Esophagus muscularis mucosa (tissue), 4 donors: ENCODE measurements around the gene MYCBPAP. TPM values are rescaled to one million over a fixed set of nuclear protein-coding genes. Genes with fewer than 3 reads are reported as not detected.

ENCODE experiments used
- DNase-seq: peaks from one replicate; pipeline ENCODE4 v3.0.0-alpha.2; 2017; ENCODE audit errors: extremely low spot score
- H3K27ac ChIP-seq, 4 donors: fragments of 200-600 bp; sonication (generic); replicated peaks in 1 of 4; 1 replicate in 3 of 4; 2 replicates in 1 of 4; pipeline ENCODE4 v1.5.1; 2016 to 2019; ENCODE audit warnings: mild to moderate bottlenecking in 1 of 4
- H3K27me3 ChIP-seq, 4 donors: fragments of 200-600 bp; sonication (generic); one replicate each; pipeline versions ENCODE4 v1.5.1 to v1.6.0; 2016 to 2019
- H3K36me3 ChIP-seq, 4 donors: fragments of 200-600 bp; sonication (generic); one replicate each; pipeline ENCODE4 v1.5.1; 2016 to 2019
- H3K4me1 ChIP-seq, 4 donors: fragments of 200-600 bp; sonication (generic); one replicate each; pipeline ENCODE4 v1.5.1; 2016 to 2019
- H3K4me3 ChIP-seq, 4 donors: fragments of 200-600 bp; sonication (generic); 1 replicate in 2 of 4; 2 replicates in 2 of 4; pipeline ENCODE4 v1.5.1; 2016 to 2019; ENCODE audit warnings: mild to moderate bottlenecking in 4 of 4, moderate library complexity in 1 of 4
- H3K9me3 ChIP-seq, 4 donors: fragments of 200-600 bp; sonication (generic); 1 replicate in 3 of 4; 2 replicates in 1 of 4; pipeline ENCODE4 v1.5.1; 2016 to 2019
- CTCF ChIP-seq, 3 experiments: fragments of 200-600 bp in 2 of 3; fragments of 450-650 bp in 1 of 3; sonication (generic) in 2 of 3; IDR thresholded peaks; one replicate each; pipeline ENCODE4 v1.5.1; 2017 to 2019; ENCODE audit warnings: antibody characterized with exemption in 3 of 3, mild to moderate bottlenecking in 2 of 3, moderate library complexity in 1 of 3
- EP300 ChIP-seq: sonication (generic); formaldehyde crosslinking; IDR thresholded peaks from one replicate; pipeline ENCODE4 v1.6.1; 2017; ENCODE audit warnings: antibody characterized with exemption
- POLR2A ChIP-seq: fragments of 450-650 bp; IDR thresholded peaks from one replicate; pipeline ENCODE4 v1.6.1; 2017; ENCODE audit warnings: antibody characterized with exemption, moderate library complexity, mild to moderate bottlenecking, low read depth
- POLR2AphosphoS5 ChIP-seq, 2 donors: sonication (generic); formaldehyde crosslinking; IDR thresholded peaks; one replicate each; pipeline ENCODE4 v1.6.1; 2017; ENCODE audit warnings: antibody characterized with exemption in 2 of 2
- WGBS: methylation state at CpG from one replicate; pipeline ENCODE4 v1.1.5; 2018; 5-methylcytosine and 5-hydroxymethylcytosine counted together
- intact Hi-C: fragments of 100-400 bp; cut with DNase I; formaldehyde crosslinking; loops from one replicate; pipeline ENCODE4 v1.15.1; 2023
- total RNA-seq, 4 donors: library from RNA; depleted of rRNA; stranded (reverse); fragments of >200 nt; gene quantifications; one replicate each; pipeline versions ENCODE4 v1.1.0 to v1.2.1, GENCODE V29; 2016

MYCBPAP gene
- total RNA-seq, 4 donors from 2014 or later, result 0.33 to 1.6 (median 1.2) TPM; not detected in 1

GRCh38 chr17:50565402-50566350 lies 57.4 kb downstream of the MYCBPAP start:
- Histone ChIP-seq H3K4me1 (peaks cover 18 to 45% (median 37%) of the 10 kb centered on the region in 4 donors), H3K27ac (no peak overlapping the region), H3K36me3 (no peaks in the 10 kb centered on the region), H3K9me3 (no peaks in the 10 kb centered on the region), H3K4me3 (peak overlapping the region in 1 of 4 donors; percentile 18), H3K27me3 (peaks cover 3 to 78% (median 31%) of the 10 kb centered on the region in 4 donors)
- no peak for TF ChIP-seq EP300
- TF ChIP-seq POLR2A, result no peak
- no peak for TF ChIP-seq POLR2AphosphoS5 (IDR thresholded peaks at IDR 0.05)
- no peak for TF ChIP-seq CTCF (IDR thresholded peaks at IDR 0.05)
- intact Hi-C loops, result no loop called here
- DNase-seq, result no peak
- 57% methylated on average over 9 of the region's 10 CpGs for WGBS

GRCh38 chr17:50566886-50567285 lies 58.6 kb downstream of the MYCBPAP start:
- 50% methylated on average over 2 of the region's 2 CpGs for WGBS
- no peak for TF ChIP-seq POLR2A
- TF ChIP-seq CTCF (IDR thresholded peaks at IDR 0.05), result no peak
- no peak for TF ChIP-seq EP300
- no peak overlapping the region for H3K27ac ChIP-seq
- intact Hi-C loops, result no loop called here
- no peak overlapping the region for H3K4me3 ChIP-seq
- H3K27me3 ChIP-seq, result peaks cover 3 to 70% (median 19%) of the 10 kb centered on the region in 4 donors
- no peaks in the 10 kb centered on the region for H3K9me3 ChIP-seq
- H3K4me1 ChIP-seq, result peaks cover 5 to 33% (median 25%) of the 10 kb centered on the region in 4 donors
- no peak for DNase-seq
- no peaks in the 10 kb centered on the region for H3K36me3 ChIP-seq

- no peak for DNase-seq
- no peak overlapping the region for H3K4me3 ChIP-seq
- intact Hi-C loops, result no loop called here
- TF ChIP-seq CTCF (IDR thresholded peaks at IDR 0.05) (no peak), EP300 (no peak), POLR2AphosphoS5 (IDR thresholded peaks at IDR 0.05) (no peak), POLR2A (no peak)
- H3K36me3 ChIP-seq, result no peaks in the 10 kb centered on the region
- peaks cover 0 to 52% (median 1%) of the 10 kb centered on the region in 4 donors for H3K27me3 ChIP-seq
- peaks cover 0 to 28% (median 16%) of the 10 kb centered on the region in 4 donors for H3K4me1 ChIP-seq
- H3K27ac ChIP-seq, result no peak overlapping the region
- H3K9me3 ChIP-seq, result no peaks in the 10 kb centered on the region
- WGBS, result 80% methylated on average over 6 of the region's 12 CpGs
Observed at GRCh38 chr17:50568659-50569058, 60.4 kb downstream of the MYCBPAP start.

- no peak overlapping the region for H3K4me3 ChIP-seq
- peaks cover 0 to 43% (median 0%) of the 10 kb centered on the region in 4 donors for H3K27me3 ChIP-seq
- no peaks in the 10 kb centered on the region for H3K36me3 ChIP-seq
- H3K27ac ChIP-seq, result no peak overlapping the region
- H3K4me1 ChIP-seq, result peaks cover 0 to 22% (median 10%) of the 10 kb centered on the region in 4 donors
- intact Hi-C loops, result no loop called here
- no peaks in the 10 kb centered on the region for H3K9me3 ChIP-seq
- no peak for DNase-seq
- TF ChIP-seq POLR2AphosphoS5 (IDR thresholded peaks at IDR 0.05) (no peak), CTCF (IDR thresholded peaks at IDR 0.05) (no peak), EP300 (no peak), POLR2A (no peak)
- no CpG with 5 or more reads among the region's 7 CpGs for WGBS
Observed at GRCh38 chr17:50569592-50569991, 61.4 kb downstream of the MYCBPAP start.
